ENCODE results near the gene CDK15.

DNA sequence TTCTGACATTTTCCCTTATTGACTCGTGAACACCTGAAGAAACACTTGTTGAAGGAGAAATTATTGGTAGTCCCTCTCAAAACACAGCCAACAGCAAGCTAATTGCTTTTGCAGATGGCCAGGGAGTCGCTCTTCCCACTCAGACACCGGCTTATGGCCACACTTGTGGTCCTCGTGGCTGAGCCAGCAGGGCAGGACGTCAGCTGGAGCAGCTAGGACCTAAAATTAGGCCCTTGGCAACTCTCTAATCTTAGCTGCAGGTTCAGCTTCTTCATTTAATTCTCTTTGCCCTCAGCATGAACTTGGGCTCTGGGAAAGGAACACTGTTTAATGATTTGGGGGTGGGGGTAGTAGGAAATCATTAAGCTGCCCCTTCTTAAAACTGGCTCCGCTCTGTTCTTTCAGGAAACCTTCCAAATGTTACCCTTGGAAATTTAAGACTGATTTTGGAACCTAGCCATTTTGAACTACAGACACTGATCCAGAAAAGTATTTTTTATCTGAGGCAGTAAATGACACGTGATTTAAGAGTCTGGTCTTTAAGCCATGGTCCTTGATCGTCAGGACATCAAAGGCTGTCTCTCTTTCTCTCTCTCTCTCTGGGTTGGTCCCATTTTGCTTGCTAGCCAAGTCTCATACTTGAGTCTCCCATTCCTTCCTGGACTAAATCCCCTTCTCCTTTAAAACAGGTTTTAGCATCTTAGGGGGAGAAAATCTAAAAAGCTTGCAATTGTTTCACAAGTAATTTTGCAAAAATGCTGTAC, 77.5 kb downstream of the CDK15 start:
- TF ChIP-seq, protein P1, sequence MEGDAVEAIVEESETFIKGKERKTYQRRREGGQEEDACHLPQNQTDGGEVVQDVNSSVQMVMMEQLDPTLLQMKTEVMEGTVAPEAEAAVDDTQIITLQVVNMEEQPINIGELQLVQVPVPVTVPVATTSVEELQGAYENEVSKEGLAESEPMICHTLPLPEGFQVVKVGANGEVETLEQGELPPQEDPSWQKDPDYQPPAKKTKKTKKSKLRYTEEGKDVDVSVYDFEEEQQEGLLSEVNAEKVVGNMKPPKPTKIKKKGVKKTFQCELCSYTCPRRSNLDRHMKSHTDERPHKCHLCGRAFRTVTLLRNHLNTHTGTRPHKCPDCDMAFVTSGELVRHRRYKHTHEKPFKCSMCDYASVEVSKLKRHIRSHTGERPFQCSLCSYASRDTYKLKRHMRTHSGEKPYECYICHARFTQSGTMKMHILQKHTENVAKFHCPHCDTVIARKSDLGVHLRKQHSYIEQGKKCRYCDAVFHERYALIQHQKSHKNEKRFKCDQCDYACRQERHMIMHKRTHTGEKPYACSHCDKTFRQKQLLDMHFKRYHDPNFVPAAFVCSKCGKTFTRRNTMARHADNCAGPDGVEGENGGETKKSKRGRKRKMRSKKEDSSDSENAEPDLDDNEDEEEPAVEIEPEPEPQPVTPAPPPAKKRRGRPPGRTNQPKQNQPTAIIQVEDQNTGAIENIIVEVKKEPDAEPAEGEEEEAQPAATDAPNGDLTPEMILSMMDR (IDR thresholded peaks at IDR 0.05): no peak
- TF ChIP-seq POLR2AphosphoS5 (IDR thresholded peaks at IDR 0.05; ENCODE audit: low read depth, low read length) (no peak), SIN3A (IDR thresholded peaks at IDR 0.05; ENCODE audit: borderline replicate concordance, insufficient read depth, low read depth, low read length) (no peak), TCF7L2 (IDR thresholded peaks at IDR 0.05; ENCODE audit: low read depth, low read length) (no peak)
- TF ChIP-seq, protein P2, sequence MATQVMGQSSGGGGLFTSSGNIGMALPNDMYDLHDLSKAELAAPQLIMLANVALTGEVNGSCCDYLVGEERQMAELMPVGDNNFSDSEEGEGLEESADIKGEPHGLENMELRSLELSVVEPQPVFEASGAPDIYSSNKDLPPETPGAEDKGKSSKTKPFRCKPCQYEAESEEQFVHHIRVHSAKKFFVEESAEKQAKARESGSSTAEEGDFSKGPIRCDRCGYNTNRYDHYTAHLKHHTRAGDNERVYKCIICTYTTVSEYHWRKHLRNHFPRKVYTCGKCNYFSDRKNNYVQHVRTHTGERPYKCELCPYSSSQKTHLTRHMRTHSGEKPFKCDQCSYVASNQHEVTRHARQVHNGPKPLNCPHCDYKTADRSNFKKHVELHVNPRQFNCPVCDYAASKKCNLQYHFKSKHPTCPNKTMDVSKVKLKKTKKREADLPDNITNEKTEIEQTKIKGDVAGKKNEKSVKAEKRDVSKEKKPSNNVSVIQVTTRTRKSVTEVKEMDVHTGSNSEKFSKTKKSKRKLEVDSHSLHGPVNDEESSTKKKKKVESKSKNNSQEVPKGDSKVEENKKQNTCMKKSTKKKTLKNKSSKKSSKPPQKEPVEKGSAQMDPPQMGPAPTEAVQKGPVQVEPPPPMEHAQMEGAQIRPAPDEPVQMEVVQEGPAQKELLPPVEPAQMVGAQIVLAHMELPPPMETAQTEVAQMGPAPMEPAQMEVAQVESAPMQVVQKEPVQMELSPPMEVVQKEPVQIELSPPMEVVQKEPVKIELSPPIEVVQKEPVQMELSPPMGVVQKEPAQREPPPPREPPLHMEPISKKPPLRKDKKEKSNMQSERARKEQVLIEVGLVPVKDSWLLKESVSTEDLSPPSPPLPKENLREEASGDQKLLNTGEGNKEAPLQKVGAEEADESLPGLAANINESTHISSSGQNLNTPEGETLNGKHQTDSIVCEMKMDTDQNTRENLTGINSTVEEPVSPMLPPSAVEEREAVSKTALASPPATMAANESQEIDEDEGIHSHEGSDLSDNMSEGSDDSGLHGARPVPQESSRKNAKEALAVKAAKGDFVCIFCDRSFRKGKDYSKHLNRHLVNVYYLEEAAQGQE (IDR thresholded peaks at IDR 0.05; ENCODE audit: insufficient read depth in 1 of 2, low read depth in 2 of 2, low read length in 1 of 2): no peak

All from Panc1 (cell line).